ENCODE measurements around the gene SLC25A10. TPM values are rescaled to one million over a fixed set of nuclear protein-coding genes. Genes with fewer than 3 reads are reported as not detected.

Gene SLC25A10
- polyA plus RNA-seq, 3 donors: 1.8 to 2.3 (median 1.9) TPM

DNA sequence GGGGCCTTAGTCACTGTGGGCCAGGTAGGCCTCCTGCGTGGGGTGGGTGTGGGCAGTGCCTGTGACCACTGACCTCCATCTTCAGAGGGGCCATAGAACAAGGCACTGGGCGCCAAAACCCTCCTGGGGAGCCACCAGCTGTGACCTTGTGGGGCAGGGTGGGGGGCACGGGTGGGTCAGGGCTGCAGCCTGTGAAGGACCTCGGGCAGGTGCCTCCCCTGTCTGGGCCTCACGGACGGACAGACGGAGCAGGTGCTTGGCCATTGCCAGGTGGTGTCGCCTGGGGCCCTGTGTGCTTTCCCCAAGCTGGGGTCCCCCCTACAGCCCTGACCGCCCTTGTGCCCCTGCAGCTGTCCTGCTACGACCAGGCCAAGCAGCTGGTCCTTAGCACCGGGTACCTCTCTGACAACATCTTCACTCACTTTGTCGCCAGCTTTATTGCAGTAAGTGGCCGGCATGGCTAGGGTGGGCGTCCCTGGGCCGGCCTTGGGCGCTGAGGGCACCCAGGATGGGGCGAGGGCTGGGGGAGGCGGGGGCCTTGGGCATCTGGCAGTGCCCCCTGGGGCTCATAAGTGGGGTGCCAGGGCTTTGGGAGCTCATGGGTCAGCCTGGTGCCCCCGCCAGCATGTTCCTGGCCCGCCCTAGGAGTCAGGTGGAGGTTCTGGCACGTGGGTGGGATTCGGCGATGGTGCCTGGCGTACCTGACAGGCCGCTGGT, 5.1 kb downstream of the SLC25A10 start:
- DNase-seq: no peak
- Histone ChIP-seq H3K4me2 (replicated peaks; ENCODE audit: extremely low read depth, low read length, poor library complexity, severe bottlenecking) (no peak overlapping the region), H3K36me3 (replicated peaks in 1 of 2; ENCODE audit: control insufficient read depth in 1 of 2, insufficient read depth in 2 of 2, low read length in 2 of 2) (no peaks in the 10 kb centered on the region), H3K9ac (ENCODE audit: insufficient read depth, low read length, poor library complexity, severe bottlenecking) (no peak overlapping the region), H3K9me3 (replicated peaks in 1 of 2; ENCODE audit: control insufficient read depth in 1 of 2, insufficient read depth in 1 of 2, low read length in 2 of 2) (no peaks in the 10 kb centered on the region), H2AFZ (ENCODE audit: insufficient read depth, low read depth, low read length, poor library complexity, severe bottlenecking) (no peak overlapping the region), H3K27ac (ENCODE audit: low read depth in 1 of 2, low read length in 2 of 2) (no peak overlapping the region), H3K4me1 (ENCODE audit: control insufficient read depth in 1 of 2, insufficient read depth in 2 of 2, low read length in 2 of 2) (peaks cover 6 to 17% of the 10 kb centered on the region in 2 donors), H3K27me3 (ENCODE audit: control insufficient read depth in 2 of 2, insufficient read depth in 2 of 2, low read length in 2 of 2) (no peaks in the 10 kb centered on the region), H3K79me2 (ENCODE audit: insufficient read depth, low read length) (peaks cover 4% of the 10 kb centered on the region), H3K4me3 (replicated peaks in 1 of 3; ENCODE audit: low read depth in 2 of 3, low read length in 3 of 3) (no peak overlapping the region), H4K20me1 (ENCODE audit: insufficient read depth, low read length) (no peaks in the 10 kb centered on the region)
- Mint-ChIP-seq H3K36me3 (peaks cover 0 to 10% of the 10 kb centered on the region in 2 donors), H3K27me3 (ENCODE audit: low read depth in 3 of 3) (peaks cover 0 to 10% (median 1%) of the 10 kb centered on the region in 3 donors), H3K4me1 (peaks cover 13% of the 10 kb centered on the region), H3K9me3 (no peaks in the 10 kb centered on the region), H3K4me3 (no peak overlapping the region), H3K27ac (no peak overlapping the region)
- 98% methylated on average over 25 of the region's 25 CpGs for WGBS (ENCODE audit: insufficient coverage)
- intact Hi-C loops (cut with micrococcal nuclease): no loop called here
- no peak for TF ChIP-seq CTCF (IDR thresholded peaks at IDR 0.05)

- Mint-ChIP-seq H3K9me3 (no peaks in the 10 kb centered on the region), H3K4me1 (peaks cover 13% of the 10 kb centered on the region), H3K27ac (no peak overlapping the region), H3K4me3 (no peak overlapping the region), H3K27me3 (ENCODE audit: low read depth in 3 of 3) (peaks cover under 1 to 10% (median 3%) of the 10 kb centered on the region in 3 donors), H3K36me3 (peaks cover 0 to 10% of the 10 kb centered on the region in 2 donors)
- H3K4me3 ChIP-seq (replicated peaks in 1 of 3; ENCODE audit: low read depth in 2 of 3, low read length in 3 of 3): no peak overlapping the region
- 98% methylated on average over 7 of the region's 9 CpGs for WGBS (ENCODE audit: insufficient coverage)
- DNase-seq: no peak
- intact Hi-C loops (cut with micrococcal nuclease): no loop called here
- peaks cover 6 to 13% of the 10 kb centered on the region in 2 donors for H3K4me1 ChIP-seq (ENCODE audit: control insufficient read depth in 1 of 2, insufficient read depth in 2 of 2, low read length in 2 of 2)
- no peaks in the 10 kb centered on the region for H4K20me1 ChIP-seq (ENCODE audit: insufficient read depth, low read length)
- no peak for TF ChIP-seq CTCF (IDR thresholded peaks at IDR 0.05)
- H3K27ac ChIP-seq (ENCODE audit: low read depth in 1 of 2, low read length in 2 of 2): no peak overlapping the region
- H3K9ac ChIP-seq (ENCODE audit: insufficient read depth, low read length, poor library complexity, severe bottlenecking): no peak overlapping the region
- H3K4me2 ChIP-seq (replicated peaks; ENCODE audit: extremely low read depth, low read length, poor library complexity, severe bottlenecking): no peak overlapping the region
- H3K9me3 ChIP-seq (replicated peaks in 1 of 2; ENCODE audit: control insufficient read depth in 1 of 2, insufficient read depth in 1 of 2, low read length in 2 of 2): no peaks in the 10 kb centered on the region
- H3K79me2 ChIP-seq (ENCODE audit: insufficient read depth, low read length): peaks cover 4% of the 10 kb centered on the region
- peaks cover 0 to 1% of the 10 kb centered on the region in 2 donors for H3K27me3 ChIP-seq (ENCODE audit: control insufficient read depth in 2 of 2, insufficient read depth in 2 of 2, low read length in 2 of 2)
- no peaks in the 10 kb centered on the region for H3K36me3 ChIP-seq (replicated peaks in 1 of 2; ENCODE audit: control insufficient read depth in 1 of 2, insufficient read depth in 2 of 2, low read length in 2 of 2)
- H2AFZ ChIP-seq (ENCODE audit: insufficient read depth, low read depth, low read length, poor library complexity, severe bottlenecking): no peak overlapping the region
Measured at GRCh38 chr17:81717766-81718089, 5.6 kb downstream of the SLC25A10 start.

All from CD14-positive monocyte (primary cell).